GM19438 (cell line): ENCODE data around the gene LMAN2L.
"Not testable (repeated sequence)": the region's sequence is repeated elsewhere in the genome, so short reads cannot be mapped to it uniquely, and the experiment has no call there.

Experiments used
- ATAC-seq: cut with Tn5 transposase; IDR thresholded peaks from one replicate; pipeline ENCODE4 v1.9.1; 2021; ENCODE audit warnings: low read depth; ENCODE audit not compliant: unreplicated experiment

The LMAN2L gene

DNA sequence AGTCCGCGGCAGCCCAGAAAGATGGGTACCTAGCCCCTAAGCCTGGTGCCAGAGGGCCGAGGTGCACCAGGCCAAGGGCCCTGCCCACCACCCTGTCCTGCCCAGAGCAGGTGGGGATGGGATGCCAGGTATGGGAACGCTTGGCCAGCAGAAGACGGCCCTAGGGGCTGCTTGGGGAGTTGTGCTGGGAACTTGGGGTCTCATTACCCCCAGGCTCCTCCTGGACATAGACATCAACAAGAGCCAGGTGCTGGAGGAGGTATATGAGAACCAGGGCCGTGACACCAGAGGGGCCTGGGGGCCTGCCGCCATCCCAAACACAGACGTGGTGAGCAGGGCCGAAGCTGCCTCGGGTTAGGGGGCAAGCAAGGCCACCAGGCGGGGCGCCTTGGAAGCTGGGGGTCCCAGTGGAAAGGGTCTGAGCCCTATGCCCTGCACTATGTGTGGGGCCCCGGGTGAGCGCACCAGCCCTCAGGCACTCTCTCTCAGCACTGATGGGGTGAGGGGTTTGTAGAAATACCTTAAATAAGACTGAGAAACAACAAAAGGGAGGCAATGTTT lies 50.4 kb downstream of the LMAN2L start:
- ATAC-seq: no peak

DNA sequence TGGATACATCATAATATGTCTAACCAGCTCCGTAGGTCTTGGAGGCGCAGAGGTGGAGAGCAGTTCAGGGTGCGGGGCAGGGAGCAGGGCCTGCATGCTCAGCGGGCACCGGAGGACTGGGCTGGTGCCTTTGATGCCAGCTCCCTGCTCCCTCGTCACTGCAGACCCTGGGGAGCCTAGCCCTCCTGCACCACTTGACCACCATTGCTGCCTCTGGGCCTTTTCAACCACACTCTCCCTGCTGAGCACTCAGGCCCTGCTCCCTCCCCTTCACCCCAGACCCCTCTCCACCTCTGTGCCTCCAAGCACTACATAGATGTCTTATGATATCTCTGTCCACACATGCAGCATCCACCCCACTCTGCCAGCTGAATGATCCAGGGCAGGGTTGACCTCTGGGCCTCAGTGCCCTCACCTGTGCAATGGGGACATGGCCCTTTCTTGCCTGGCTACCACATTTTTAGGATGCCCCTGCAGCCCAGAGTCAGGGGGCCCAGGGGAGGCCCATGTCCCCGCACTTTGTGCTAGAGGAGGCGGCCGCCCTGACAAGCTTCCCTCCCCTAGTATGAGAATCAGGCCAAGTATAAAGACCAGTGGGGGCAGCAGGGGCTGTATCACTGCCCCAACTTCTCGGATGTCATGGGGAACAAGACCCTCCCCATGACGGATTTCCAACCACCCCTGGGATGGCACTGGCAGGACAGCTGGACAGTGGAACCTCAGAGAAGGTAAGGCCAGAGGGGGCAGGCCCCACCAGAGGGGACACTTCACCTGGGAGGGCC lies 51.0 kb downstream of the LMAN2L start:
- ATAC-seq: no peak

DNA sequence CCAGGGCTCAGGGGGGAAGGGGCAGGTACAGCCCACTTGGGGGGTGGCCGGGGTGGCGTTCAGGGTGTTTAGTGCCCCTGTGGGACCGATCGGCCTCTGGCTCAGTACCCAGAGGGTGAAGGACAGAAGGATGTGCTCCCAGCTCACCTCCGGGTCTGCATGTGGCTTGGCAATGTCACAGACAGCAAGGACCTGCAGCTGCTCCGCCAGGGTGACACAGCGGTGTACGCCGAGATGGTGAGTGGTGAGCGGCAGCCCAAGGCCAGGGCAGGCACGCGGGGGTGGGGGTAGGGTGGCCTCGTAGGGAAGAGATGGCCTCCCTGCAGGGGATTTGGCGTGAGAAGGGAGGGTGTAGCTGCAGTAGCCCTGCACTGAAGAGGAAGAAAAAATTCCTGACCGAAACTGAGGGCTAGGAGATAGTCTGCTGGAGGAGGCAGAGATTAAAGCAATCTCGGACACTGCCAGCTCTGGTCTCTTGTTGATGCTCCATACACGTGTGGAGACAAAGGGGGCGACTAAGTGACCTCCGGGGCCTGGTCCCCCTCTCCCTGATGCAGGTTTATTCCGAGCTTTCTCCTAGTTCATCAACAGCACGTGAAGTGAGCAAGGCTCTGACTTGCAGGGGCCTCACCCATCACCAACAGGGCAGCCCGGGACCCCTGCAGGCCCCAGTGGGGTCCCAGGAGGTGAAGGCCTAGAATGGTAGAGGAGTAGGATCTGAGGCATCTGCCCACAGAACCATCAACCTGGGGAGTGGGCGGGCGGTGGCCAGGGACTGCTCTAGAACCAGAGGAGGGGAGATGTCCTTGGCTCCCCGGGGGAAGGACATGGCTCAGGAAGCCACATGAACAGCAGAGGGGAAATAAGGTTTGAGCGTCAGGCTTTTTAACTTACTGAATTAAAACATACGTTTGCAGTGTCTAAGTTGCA lies 51.9 kb downstream of the LMAN2L start:
- no peak for ATAC-seq

DNA sequence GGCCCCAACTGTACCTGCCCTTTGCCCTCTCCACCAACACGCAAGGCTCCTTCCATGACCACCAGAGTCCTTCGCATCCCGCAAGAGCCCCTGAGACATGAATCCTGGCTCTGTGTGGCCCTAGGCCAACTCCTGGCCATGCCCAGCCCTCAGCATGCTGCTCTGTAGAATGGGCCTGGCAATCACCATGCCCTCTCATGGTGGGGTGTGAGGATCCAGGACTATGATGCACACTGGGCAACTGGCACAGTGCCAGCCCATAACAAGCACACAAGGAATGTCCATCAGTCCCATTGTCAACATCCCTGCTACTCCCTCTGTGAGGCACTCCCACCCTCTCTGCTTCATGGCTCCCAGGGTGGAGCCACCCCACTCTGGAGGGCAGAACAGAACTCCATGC lies 52.6 kb downstream of the LMAN2L start:
- ATAC-seq: no peak

DNA sequence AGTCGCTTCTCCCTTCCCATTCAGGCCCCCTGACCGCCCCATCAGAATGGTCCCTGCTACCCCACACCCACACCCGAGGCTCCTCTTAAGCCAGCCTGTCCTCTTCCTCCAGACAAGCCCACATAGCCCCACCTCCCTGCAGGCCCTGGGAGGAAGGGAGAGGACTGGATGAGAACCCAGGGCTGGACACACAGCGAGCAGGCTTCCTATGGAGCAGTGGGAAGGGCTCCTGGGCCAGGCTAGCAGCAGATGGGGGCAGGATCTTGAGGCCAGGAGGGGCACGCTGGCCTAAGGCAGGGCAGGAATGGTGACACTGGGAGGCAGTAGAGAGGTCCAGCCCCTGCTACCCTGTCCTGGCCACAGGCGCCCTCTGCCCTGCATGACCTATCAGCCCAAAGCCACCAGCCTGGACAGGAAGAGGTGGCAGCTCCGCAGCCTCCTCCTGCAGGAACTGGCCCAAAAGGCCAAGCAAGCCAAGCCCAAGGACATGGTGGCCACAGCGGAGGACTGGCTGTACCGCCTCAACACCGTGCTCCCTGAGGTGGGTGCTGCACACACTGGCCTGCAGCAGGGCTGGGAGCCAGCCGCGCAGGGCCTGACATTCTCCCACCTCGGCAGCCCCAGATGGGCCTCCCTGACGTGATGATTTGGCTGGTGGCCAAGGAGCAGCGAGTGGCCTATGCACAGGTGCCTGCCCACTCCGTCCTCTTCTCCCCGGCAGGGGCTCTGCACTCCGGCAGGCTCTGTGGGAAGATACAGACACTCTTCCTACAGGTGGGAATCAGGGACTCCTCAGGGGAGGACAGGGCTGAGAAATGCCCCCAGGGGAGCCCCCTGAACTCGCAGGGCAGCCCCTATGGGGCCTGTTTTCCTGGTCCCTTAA lies 54.0 kb downstream of the LMAN2L start:
- ATAC-seq: no peak

DNA sequence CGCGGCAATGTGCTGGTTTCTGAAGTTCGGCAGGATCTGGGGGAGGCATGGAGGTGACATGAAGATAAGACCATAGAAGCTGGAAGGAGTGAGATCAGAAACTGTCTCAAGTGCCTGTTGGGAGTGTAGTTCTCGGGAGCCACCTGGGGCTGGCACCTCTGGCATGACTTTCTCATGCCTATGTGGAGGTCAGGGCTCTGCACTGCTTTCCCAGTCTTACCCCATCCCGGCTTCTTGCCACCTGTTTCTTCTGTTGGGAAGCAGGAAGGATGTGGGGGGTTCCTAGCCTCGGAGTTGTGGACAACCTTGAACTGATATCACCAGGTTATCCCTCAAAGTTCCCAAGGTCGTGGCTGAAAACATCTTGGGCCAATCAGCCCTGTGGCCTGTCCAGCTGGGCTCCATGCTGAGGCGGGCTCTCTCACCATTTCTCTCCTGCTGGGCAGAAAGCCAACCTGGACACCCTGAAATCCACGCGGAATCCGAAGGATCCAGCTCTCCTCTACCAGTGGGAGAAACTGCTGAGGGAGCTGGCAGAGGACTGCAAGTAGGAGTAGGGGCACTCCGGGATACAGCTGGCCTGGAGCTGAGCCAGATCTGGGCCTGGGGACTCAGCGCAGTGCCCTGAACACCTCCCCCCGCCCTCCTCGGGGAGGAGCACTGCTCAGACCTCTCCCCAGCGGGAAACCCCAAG lies 54.8 kb downstream of the LMAN2L start:
- ATAC-seq: no peak

DNA sequence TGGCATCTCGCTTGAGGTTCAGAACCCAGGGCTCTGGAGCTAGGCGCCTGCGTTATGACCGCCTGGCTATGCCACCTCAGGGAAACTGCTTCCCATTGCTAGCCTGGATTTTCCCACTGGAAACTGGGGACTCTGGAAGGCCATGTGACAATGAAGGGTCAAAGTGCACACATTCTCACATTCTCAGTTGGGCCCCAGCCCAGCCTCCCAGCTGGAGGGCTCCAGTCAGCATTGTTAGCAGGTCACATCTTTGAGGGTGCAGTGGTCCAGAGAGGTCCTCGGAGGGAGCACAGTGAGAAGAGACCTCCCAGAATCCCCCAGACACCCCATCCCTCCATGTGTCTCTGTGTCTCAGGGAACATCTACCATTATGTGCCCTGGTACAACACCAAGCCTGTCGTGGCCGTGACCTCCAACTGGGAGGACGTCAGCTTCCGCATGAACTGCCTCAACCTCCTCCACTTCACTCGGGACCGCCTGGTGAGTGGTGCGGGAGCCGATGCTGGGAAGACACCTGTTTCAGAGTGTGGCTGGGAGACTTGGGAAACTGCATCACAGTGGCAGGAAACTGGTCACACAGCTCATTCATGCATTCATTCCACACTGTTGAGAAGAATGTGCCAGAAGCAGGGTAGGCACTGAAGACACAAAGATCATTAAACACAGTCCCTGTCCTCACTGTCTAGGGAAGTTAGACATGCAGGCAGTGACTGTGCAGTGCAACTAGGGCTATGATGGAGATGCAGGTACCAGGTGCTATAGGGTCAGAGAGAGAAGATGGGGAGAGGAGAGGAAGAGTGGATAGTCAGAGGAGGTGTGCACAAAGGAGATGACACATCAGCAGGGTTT lies 55.7 kb downstream of the LMAN2L start:
- ATAC-seq: no peak

DNA sequence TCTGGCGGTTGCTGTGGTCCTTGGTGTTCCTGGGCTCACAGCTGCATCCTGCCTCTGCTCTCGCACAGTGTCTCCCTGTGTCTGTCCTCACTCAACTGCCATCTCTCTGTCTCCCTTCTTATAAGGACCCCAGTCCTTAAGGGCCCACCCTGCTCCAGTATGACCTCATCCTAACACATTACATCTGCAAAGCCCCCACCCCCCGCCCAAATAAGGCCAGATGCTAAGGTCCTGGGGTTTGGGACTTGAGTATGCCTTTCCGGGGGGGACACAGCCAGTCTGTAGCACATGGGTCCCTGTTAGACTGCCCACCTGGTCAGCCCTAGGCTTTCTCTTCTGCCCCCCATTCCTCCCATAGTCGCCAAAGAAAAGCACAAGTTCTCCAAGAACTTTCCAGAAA lies 56.6 kb downstream of the LMAN2L start:
- no peak for ATAC-seq

DNA sequence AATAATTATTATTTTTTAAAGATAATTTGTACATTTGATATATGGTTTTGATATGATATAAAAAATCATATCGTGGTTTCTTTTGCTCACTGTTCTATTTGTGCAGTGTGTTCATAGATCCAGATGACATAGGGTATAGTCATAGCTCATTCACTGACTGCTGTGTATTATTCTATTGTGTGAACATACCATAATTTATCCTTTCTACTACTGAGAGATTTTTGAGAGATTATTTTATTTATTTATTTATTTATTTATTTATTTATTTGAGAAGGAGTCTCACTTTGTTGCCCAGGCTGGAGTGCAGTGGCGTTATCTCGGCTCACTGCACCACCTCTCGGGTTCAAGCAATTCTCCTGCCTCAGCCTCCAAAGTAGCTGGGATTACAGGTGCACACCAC lies 58.3 kb downstream of the LMAN2L start:
- no peak for ATAC-seq

DNA sequence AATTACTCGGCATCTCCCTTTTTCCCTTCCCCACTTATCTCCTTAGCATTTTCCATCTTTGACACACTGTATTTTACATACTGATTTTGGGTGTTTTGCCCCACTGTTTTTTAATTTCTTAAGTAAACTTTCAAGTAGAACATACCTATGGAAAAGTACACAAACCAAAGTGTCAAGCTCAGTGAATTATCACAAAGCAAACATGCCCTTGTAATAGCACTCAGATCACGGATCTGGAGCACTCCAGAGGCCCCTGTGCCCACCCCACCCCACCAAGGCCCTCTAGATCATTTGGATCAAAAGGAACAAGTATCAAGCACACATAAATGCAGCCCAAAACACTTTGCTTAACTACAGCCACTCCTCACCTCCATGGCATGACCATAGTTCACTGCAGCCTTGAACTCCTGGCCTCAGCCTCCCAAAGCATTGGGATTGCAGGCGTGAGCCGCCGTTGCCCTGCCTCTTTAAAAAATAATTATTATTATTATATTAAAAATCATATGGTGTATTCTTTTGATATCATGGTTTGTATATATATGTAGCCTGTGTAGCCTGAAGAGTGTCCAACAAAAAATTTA lies 59.2 kb downstream of the LMAN2L start:
- no peak for ATAC-seq

DNA sequence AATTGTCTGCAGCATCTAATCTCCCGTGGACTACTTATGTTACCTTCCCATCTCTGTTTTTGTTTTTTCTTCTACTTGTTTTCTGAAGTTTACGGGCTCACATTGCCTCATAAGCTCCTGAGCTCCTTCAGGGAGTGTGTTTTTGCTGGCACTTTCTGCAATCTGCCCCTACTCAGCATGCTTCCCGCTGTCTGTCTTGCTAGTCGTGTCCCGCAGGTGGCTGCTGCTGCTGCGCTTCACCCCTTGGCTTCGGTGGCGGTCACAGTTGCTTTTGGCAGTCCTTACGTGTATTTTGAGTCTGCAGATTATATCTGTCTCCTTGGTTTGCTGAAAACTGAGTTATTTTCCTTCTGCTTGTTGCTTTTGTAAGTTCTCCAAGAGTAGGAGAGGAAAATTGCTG lies 60.0 kb downstream of the LMAN2L start:
- ATAC-seq: no peak

DNA sequence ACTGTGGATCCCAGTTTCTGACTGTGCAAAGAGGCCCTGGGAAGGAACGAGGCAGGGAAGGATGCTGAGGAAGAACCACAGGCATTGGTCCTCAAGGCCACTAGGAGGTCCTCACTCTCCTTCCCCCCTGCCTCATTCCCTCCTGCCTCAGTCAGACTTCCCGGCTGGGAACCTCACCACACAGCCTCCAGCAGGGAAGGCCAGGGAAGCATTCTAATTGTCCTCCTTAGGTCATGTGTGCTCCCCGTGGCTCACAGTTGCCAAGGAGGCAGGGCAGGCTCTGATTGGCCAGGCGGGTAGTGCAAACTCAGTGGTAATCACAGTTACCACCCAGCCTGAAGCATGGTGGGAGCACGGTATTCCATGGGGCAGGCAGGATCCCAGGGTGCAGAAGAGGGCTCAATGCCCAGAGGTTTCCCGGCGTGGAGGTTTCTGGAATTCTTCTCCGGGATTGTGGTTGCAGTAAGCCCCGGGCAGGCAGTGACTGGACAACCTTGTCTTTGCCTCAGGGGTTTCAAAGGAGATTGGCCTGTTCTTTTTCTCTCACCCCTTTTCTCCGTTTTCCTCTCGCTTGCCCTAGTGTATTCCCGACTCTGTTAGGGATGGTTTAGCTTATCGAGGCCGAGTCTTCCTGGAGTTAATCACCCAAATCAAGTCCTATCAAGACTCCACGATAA lies 70.2 kb downstream of the LMAN2L start:
- ATAC-seq: no peak

DNA sequence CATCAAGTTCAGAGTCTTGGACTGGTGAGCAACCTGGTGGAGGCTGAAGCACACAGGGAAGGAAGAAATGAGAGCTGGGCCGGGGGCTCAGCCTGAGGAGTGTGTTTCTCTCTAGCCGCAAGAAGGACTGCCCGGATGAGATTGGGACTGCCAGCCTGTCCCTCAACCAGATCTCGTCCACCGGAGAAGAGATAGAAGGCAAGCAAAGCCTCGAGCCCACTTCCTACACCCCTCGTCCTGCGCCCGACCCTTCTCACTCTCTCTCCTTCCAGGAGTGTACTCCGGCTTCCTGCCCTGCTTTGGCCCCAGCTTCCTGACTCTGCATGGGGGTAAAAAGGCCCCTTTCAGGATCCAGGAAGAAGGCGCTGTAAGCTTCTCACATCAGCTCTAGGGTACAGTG lies 71.1 kb downstream of the LMAN2L start:
- no peak for ATAC-seq

DNA sequence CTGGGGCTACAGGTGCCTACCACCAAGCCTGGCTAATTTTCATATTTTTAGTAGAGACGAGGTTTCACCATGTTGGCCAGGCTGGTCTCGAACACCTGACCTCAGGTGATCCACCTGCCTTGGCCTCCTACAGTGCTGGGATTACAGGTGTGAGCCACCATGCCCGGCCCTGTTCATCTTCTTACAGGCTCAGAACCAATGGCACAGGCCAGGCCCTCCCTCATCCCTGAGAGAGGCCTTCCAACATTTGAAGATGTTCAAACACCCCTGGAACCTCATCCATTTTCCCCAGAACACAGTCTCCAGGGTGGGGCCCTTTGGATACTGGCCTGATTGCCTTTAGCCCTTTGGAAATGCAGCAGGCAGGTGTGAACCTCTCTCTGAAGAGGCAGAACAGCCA lies 74.1 kb downstream of the LMAN2L start:
- ATAC-seq: not testable (repeated sequence)

DNA sequence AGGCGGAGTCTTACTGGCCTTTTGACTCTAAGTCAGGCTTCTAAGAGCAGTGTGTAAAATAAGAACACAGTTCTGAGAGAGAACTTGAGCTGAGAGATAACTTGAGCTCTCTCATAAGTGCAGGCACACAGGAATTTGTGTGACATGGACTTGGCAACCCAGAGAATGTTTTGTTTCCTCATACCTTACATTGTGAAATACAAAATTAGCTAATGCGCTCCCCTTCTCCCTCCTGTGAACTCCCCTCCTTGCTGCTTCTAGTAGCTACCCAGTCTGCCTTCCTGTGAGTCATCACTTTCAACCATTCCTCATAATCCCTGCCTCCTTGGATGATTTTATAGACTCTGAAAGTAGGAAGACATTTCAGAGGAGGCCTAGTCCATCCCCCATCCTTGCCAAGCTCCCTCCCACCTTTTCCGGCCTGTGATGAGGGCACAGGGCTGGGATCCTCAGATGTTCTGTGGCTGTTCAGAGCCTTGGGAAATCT lies 74.7 kb downstream of the LMAN2L start:
- ATAC-seq: no peak

DNA sequence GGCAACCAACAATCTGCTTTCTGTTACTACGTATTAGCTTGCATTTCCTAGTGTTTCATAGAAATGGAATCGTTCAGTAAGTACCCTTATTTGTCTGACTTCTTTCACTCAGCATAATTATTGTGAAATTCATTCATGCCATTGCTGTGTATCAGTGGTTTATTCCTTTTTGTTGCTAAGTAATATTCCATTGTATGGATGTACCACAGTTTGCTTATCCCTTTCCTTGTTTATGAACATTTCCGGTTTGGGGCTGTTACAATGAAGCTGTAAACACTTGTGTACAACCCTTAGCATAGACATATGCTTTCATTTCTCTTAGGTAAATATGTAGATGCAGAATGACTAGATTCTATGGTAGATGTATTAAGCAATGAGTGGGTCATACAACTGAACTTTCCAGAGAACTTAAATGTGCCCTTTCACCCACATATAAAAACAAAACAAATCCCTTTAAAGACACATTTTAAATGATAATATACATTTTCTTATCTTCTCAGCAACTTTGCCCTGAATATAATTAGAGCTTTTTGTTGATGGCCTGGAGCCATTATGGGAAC lies 75.4 kb downstream of the LMAN2L start:
- ATAC-seq: no peak

DNA sequence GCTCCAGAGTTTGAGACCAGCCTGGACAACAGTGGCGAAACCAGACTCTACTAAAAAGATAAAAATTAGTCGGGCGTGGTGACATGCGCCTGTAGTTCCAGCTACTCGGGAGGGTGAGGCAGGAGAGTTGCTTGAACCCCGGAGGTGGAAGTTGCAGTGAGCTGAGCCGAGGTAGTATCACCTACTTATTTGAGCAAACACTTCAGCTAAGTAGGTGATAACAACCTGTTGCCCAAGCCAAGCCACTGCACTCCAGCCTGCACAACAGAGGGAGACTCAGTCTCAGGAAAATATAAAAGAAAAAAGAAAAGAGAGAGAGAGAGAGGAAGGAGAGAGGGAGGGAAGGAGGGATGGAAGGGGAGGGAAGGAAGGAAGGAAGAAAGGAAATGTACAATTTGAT lies 76.0 kb downstream of the LMAN2L start:
- no peak for ATAC-seq

DNA sequence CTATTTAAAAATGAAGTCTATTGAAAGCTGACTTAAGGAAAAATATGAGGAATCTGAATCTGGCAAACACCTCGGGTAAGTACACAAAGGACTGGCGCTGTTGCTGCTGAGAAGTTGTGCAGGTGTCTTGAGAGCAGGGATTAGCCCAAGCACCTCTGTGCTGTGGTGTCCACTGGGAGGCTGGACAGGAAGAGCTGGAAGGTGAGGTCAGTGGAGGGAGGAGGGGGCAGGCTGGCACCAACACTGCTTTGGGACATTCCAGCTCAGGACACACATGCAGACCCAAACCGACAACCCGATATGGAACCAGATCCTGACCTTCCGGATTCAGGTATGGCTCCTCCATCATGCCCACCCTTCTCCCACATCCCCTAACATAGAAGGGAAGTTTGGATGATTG lies 76.7 kb downstream of the LMAN2L start:
- no peak for ATAC-seq
